CD4-positive, alpha-beta T cell (primary cell): ENCODE measurements around the gene SH2D7. TPM values are rescaled to one million over a fixed set of nuclear protein-coding genes. Genes with fewer than 3 reads are reported as not detected.

Source experiments
- ATAC-seq: fragments of 200-7000 bp; cut with Tn5 transposase; one replicate; pipeline ENCODE4 v1.10.0; 2022; ENCODE audit warnings: mild to moderate bottlenecking; ENCODE audit not compliant: poor library complexity
- CTCF ChIA-PET: fragments of 350-600 bp; sonication (Branson Sonifier 250); formaldehyde crosslinking; loops from one replicate; lab custom pipeline; 2021; ENCODE audit warnings: antibody characterized with exemption, inconsistent platforms; lab: Charles Lee
- POLR2A ChIA-PET: fragments of 350-600 bp; sonication (Branson Sonifier 250); formaldehyde crosslinking; loops from one replicate; lab custom pipeline; 2021; ENCODE audit warnings: antibody characterized with exemption, inconsistent platforms; lab: Charles Lee
- DNase-seq, 14 experiments: peaks; one replicate each; pipeline ENCODE4 v3.0.0-alpha.2; 2013 to 2020; ENCODE audit warnings: mixed read lengths in 2 of 14
- H3K27ac ChIP-seq, 2 donors: one replicate each; pipeline versions ENCODE4 v1.5.1 to v1.7.0; 2013; ENCODE audit warnings: low read length in 2 of 2, low read depth in 1 of 2, mild to moderate bottlenecking in 1 of 2
- H3K27me3 ChIP-seq, 2 experiments: 1 replicate in 1 of 2; 2 replicates in 1 of 2; pipeline versions ENCODE4 v1.6.1 to v1.7.0; 2013; ENCODE audit warnings: low read length in 2 of 2, control low read depth in 1 of 2, mild to moderate bottlenecking in 1 of 2, moderate library complexity in 1 of 2; ENCODE audit not compliant: insufficient read depth in 2 of 2, control insufficient read depth in 1 of 2
- H3K36me3 ChIP-seq: one replicate; pipeline ENCODE4 v1.6.1; 2013; ENCODE audit warnings: low read length, control low read depth; ENCODE audit not compliant: insufficient read depth
- H3K4me1 ChIP-seq: one replicate; pipeline ENCODE4 v1.6.1; 2013; ENCODE audit warnings: low read length, control low read depth; ENCODE audit not compliant: insufficient read depth
- H3K4me3 ChIP-seq: one replicate; pipeline ENCODE4 v1.5.1; 2013; ENCODE audit warnings: mild to moderate bottlenecking, low read length, moderate library complexity
- H3K9me3 ChIP-seq, 2 experiments: 1 replicate in 1 of 2; 2 replicates in 1 of 2; pipeline versions ENCODE4 v1.6.1 to v1.7.0; 2013; ENCODE audit warnings: low read length in 2 of 2, mild to moderate bottlenecking in 2 of 2, control low read depth in 1 of 2, moderate library complexity in 1 of 2; ENCODE audit not compliant: control insufficient read depth in 1 of 2, insufficient read depth in 1 of 2
- H3K27ac Mint-ChIP-seq: one replicate; pipeline ENCODE4 v1.8.0; 2020; ENCODE audit warnings: mixed read lengths
- H3K27me3 Mint-ChIP-seq: one replicate; pipeline ENCODE4 v1.8.0; 2021; ENCODE audit warnings: mixed read lengths
- H3K36me3 Mint-ChIP-seq: one replicate; pipeline ENCODE4 v1.8.0; 2021; ENCODE audit warnings: low read depth, mixed read lengths
- H3K4me1 Mint-ChIP-seq: one replicate; pipeline ENCODE4 v1.8.0; 2021; ENCODE audit warnings: low read depth, mixed read lengths
- H3K4me3 Mint-ChIP-seq: one replicate; pipeline ENCODE4 v1.8.0; 2020; ENCODE audit warnings: mild to moderate bottlenecking, mixed read lengths
- H3K9me3 Mint-ChIP-seq: one replicate; pipeline ENCODE4 v1.8.0; 2020; ENCODE audit warnings: mixed read lengths
- CTCF ChIP-seq: fragments of 200-600 bp; IDR thresholded peaks from one replicate; pipeline ENCODE4 v1.8.0; 2022; ENCODE audit warnings: antibody characterized with exemption, mild to moderate bottlenecking
- intact Hi-C, 2 experiments: fragments of 100-400 bp; cut with DNase I in 1 of 2; cut with micrococcal nuclease in 1 of 2; formaldehyde crosslinking; loops; one replicate each; pipeline versions ENCODE4 v1.15.1 to v1.9.0; 2023 to 2025; cut with DNase I, micrococcal nuclease
- total RNA-seq, 174 experiments: library from RNA in 2 of 174; stranded (reverse) in 2 of 174; gene quantifications; one replicate each; pipeline ENCODE4 v1.2.3 and lab custom pipeline; 2021 to 2026

The SH2D7 gene
- total RNA-seq, 2 experiments from 2014 or later = not detected

DNA sequence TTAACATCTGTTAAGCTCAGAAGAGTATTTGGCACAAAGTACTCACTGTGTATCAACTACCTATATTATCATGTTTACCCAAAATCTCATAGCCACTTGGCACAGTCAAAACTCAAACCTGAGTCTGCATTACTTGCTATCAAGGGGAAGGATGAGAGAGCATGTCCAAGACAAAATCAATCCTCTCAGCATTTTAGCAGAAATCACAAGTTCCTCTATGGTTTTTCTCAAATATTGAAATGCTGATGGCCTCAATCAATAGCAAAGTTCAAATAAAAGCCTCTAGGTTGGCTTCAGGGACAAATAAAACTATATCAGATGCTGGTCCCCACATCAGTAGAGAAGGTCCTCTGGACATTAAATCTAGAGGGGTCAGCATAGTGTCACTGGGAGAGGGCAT lies 29.1 kb upstream of the SH2D7 start:
- no peaks in the 10 kb centered on the region for H3K9me3 ChIP-seq
- no peak overlapping the region for H3K27ac Mint-ChIP-seq
- no peak overlapping the region for H3K4me3 Mint-ChIP-seq
- intact Hi-C loops = no loop called here
- H3K4me3 ChIP-seq = no peak overlapping the region
- H3K27ac ChIP-seq = no peak overlapping the region
- peaks cover 24% of the 10 kb centered on the region for H3K4me1 Mint-ChIP-seq
- H3K36me3 Mint-ChIP-seq = no peaks in the 10 kb centered on the region
- no peaks in the 10 kb centered on the region for H3K27me3 Mint-ChIP-seq
- no peaks in the 10 kb centered on the region for H3K36me3 ChIP-seq
- CTCF ChIA-PET = interaction anchor here (1.1 to 2.4 kb wide), 4 partner anchors 8 to 45 kb away, joined by 3 to 9 read pairs (median 9); no protein-coding TSS in a partner anchor
- peaks cover 85% of the 10 kb centered on the region for H3K4me1 ChIP-seq
- H3K27me3 ChIP-seq = no peaks in the 10 kb centered on the region
- ATAC-seq (no peak), DNase-seq (no peak)
- no peaks in the 10 kb centered on the region for H3K9me3 Mint-ChIP-seq
- no peak for TF ChIP-seq CTCF
- POLR2A ChIA-PET = interaction anchor here (2.0 to 3.7 kb wide), 4 partner anchors 9 to 28 kb away, joined by 15 to 40 read pairs (median 18); no protein-coding TSS in a partner anchor

DNA sequence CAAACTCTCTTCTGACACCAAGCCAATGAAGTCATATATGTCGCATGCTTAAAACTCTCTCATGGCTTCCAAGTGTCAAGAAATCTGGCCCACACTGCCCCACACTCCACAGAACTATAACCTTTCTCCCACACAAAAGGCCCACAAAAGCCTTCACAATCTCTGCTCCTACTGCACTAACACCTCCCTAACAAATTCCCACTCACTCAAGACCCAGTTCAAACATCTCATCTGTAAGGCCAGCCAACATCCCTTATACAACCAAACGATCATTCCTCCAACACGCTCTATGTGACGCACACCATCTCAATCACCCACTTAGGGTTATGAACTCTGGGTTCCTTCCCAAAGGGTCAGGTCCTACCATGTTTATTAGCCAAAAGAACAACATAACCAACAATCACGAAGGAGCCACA lies 28.4 kb upstream of the SH2D7 start:
- POLR2A ChIA-PET = interaction anchor here (2.5 to 3.7 kb wide), 2 partner anchors 13 to 29 kb away, joined by 20 to 40 read pairs; no protein-coding TSS in a partner anchor
- DNase-seq (no peak), ATAC-seq (no peak)
- intact Hi-C loops = no loop called here
- Histone ChIP-seq H3K27ac (no peak overlapping the region), H3K9me3 (no peaks in the 10 kb centered on the region), H3K4me3 (no peak overlapping the region), H3K36me3 (no peaks in the 10 kb centered on the region), H3K4me1 (peaks cover 85% of the 10 kb centered on the region), H3K27me3 (no peaks in the 10 kb centered on the region)
- H3K36me3 Mint-ChIP-seq = no peaks in the 10 kb centered on the region
- no peaks in the 10 kb centered on the region for H3K27me3 Mint-ChIP-seq
- TF ChIP-seq CTCF = no peak
- H3K4me3 Mint-ChIP-seq = no peak overlapping the region
- no peaks in the 10 kb centered on the region for H3K9me3 Mint-ChIP-seq
- CTCF ChIA-PET = interaction anchor here (2.4 kb wide), 1 partner anchor 14 kb away, joined by 9 read pairs; no protein-coding TSS in a partner anchor
- peaks cover 16% of the 10 kb centered on the region for H3K4me1 Mint-ChIP-seq
- H3K27ac Mint-ChIP-seq = no peak overlapping the region

DNA sequence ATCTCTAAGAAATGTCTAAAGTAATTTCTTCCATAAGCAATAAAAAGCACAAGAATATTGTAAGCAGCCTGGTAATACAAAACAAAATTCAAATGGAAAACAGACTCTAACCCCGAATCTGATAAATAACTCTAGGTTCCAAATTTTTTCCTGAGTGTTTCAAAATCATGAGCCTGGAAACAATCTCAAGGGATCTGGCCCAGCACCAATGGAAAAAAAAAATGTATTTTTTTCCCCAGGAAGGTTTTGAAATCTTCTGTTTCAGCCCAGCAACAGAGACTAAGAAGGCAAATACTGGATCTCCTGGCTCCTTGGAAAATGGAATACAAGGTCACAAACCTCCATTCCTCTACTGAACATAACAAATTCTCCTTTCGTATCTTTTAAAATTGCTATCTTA lies 27.8 kb upstream of the SH2D7 start:
- H3K27me3 ChIP-seq = no peaks in the 10 kb centered on the region
- no peaks in the 10 kb centered on the region for H3K9me3 ChIP-seq
- H3K9me3 Mint-ChIP-seq = no peaks in the 10 kb centered on the region
- H3K4me1 Mint-ChIP-seq = peaks cover 10% of the 10 kb centered on the region
- ChIA-PET POLR2A (no interaction called here), CTCF (no interaction called here)
- intact Hi-C loops = no loop called here
- no peak for ATAC-seq
- H3K27ac ChIP-seq = peak overlapping the region in 1 of 2 donors; percentile 79
- H3K27ac Mint-ChIP-seq = no peak overlapping the region
- no peak for DNase-seq
- H3K27me3 Mint-ChIP-seq = no peaks in the 10 kb centered on the region
- no peak for TF ChIP-seq CTCF
- no peaks in the 10 kb centered on the region for H3K36me3 Mint-ChIP-seq
- H3K4me1 ChIP-seq = peaks cover 85% of the 10 kb centered on the region
- H3K4me3 Mint-ChIP-seq = no peak overlapping the region
- no peaks in the 10 kb centered on the region for H3K36me3 ChIP-seq
- H3K4me3 ChIP-seq = no peak overlapping the region
